HG03432 (cell line): ENCODE data around the gene CACNG8.
"Not testable (repeated sequence)": the region's sequence is repeated elsewhere in the genome, so short reads cannot be mapped to it uniquely, and the experiment has no call there.

Experiments
- ATAC-seq: cut with Tn5 transposase; IDR thresholded peaks from one replicate; pipeline ENCODE4 v1.9.1; 2021; ENCODE audit warnings: mild to moderate bottlenecking, moderate library complexity; ENCODE audit not compliant: unreplicated experiment

CACNG8 gene

DNA sequence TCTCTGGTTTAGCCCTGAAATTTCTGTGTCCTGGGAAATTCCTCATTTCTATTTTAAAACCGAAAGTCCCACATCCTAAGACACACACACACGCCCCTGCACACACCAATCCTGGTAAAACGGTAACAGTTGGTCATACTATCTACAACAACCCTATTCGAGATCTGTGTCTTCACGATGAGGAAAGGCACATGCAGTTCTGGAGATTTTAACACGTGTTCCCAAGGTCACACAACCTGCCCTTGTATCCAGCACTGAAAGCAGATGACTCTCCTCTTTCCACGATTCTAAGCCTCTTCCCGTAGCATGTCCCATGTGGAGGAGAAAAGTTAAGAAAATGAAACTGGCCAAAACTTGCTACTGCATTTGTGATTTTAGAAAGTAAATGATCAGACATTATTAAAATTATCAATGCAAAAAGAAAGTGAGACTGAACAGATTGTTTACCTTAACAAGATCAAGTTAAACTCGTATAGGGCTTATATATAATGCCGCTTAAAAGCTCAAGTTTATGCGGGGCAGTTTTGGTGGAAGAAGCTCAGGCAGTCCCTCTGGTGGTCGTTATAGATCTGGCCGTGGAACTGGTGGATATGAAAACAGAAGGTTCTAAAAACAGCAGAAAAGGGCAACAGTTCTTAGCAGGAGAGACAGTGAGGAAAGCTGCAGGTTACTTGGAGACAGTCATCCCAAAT is 68.3 kb downstream of the CACNG8 start:
- ATAC-seq = no peak

DNA sequence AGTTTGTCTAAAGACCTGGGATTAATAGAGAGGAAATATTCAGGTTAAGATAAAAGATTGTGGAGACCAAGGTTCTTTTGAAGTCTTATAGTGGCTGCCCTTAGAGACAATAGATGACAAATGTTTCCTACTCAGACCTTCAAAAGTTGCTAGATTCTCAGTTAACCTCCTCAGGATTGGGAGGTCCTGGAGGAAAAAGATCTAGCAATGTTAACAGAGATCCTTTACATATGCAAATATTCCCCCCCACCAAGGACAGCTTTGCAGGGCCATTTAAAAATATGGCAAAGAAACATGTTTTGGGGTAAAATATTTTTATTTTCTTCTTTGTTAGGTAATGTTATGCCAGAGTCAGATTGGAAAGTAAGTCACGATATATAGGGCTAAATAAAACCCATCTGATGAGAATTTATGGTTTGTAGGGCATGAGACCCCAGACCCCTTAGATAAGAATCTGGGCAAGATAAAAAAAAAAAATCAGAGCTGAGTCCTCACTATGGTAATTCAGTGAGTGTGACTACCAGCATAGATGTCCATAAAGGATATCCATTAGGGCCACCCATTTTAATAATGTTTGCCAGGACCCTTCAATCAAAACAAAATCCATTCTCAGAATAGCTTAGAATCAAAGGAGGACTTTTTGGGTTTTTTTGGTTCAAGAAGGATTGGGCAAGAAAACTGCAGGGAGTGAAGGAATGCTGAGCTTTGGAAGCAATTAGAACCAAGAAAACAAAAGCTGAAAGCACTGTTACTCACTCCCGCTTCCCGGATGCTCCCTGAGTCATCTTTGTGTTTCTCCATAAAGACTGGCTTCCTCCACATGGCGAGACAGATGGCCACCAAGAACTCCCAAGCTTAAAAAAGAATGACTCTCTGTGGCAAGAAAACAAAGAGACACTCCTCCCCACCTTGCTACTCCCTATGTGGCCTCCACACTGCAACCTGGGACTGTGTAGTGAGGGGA is 72.8 kb downstream of the CACNG8 start:
- no peak for ATAC-seq

DNA sequence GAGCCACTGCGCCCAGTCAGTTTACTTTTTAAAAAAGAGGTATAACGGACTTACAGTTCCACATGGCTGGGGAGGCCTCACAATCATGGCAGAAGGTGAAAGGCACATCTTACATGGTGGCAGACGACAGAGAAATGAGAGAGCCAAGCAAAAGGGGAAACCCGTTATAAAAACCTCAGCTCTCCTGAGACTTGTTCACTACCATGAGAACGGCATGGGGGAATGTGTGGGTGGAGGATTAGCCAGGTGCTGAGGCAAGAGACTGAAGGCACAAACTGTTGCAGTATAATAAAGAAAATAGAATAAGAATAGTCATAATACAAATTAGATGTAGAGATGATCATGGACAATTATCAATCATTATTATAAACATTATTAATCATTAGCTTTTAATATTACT is 73.8 kb downstream of the CACNG8 start:
- ATAC-seq = not testable (repeated sequence)
